Sigmoid colon (tissue), 7 donors: ENCODE results near the gene INPP5D. TPM values are rescaled to one million over a fixed set of nuclear protein-coding genes. Genes with fewer than 3 reads are reported as not detected.
A peak's percentile ranks its signal among the peaks of the same experiment; 100 is the strongest.

Experiments
- DNase-seq: peaks from one replicate; pipeline ENCODE4 v3.0.0-alpha.2; 2019
- H3K27ac ChIP-seq, 4 donors: fragments of 200-600 bp; sonication (generic); one replicate each; pipeline ENCODE4 v1.5.1; 2016 to 2019; ENCODE audit warnings: mild to moderate bottlenecking in 1 of 4
- H3K27me3 ChIP-seq, 3 donors: fragments of 200-600 bp; sonication (generic); one replicate each; pipeline ENCODE4 v1.5.1; 2019; ENCODE audit warnings: mild to moderate bottlenecking in 1 of 3
- H3K36me3 ChIP-seq, 4 donors: fragments of 200-600 bp; sonication (generic); one replicate each; pipeline ENCODE4 v1.5.1; 2016 to 2019
- H3K4me1 ChIP-seq, 4 donors: fragments of 200-600 bp; sonication (generic); one replicate each; pipeline ENCODE4 v1.5.1; 2017 to 2019
- H3K4me3 ChIP-seq, 4 donors: fragments of 200-600 bp; sonication (generic); one replicate each; pipeline ENCODE4 v1.5.1; 2017 to 2019; ENCODE audit warnings: mild to moderate bottlenecking in 2 of 4, moderate library complexity in 1 of 4
- H3K9me3 ChIP-seq, 4 donors: fragments of 200-600 bp in 3 of 4; sonication (generic) in 3 of 4; one replicate each; pipeline versions ENCODE4 v1.5.1 to v1.6.1; 2013 to 2019
- CTCF ChIP-seq, 4 experiments: fragments of 450-650 bp in 3 of 4; fragments of 200-600 bp in 1 of 4; IDR thresholded peaks; one replicate each; pipeline ENCODE4 v1.5.1; 2016 to 2019; ENCODE audit warnings: antibody characterized with exemption in 4 of 4, mild to moderate bottlenecking in 3 of 4, moderate library complexity in 2 of 4
- EP300 ChIP-seq, 4 donors: sonication (generic); formaldehyde crosslinking; IDR thresholded peaks; one replicate each; pipeline ENCODE4 v1.6.1; 2017; ENCODE audit warnings: antibody characterized with exemption in 4 of 4
- POLR2A ChIP-seq, 2 donors: fragments of 450-650 bp; IDR thresholded peaks; one replicate each; pipeline ENCODE4 v1.6.1; 2016; ENCODE audit warnings: antibody characterized with exemption in 2 of 2, mild to moderate bottlenecking in 2 of 2, moderate library complexity in 2 of 2
- POLR2AphosphoS5 ChIP-seq, 4 donors: sonication (generic); formaldehyde crosslinking; IDR thresholded peaks; one replicate each; pipeline ENCODE4 v1.6.1; 2017; ENCODE audit warnings: antibody characterized with exemption in 4 of 4
- WGBS, 2 donors: extraction: QIAGEN DNeasy Blood & Tissue Kit; methylation state at CpG; one replicate each; pipeline ENCODE4 v1.1.7; 2013; 5-methylcytosine and 5-hydroxymethylcytosine counted together
- intact Hi-C: fragments of 100-400 bp; cut with DNase I; formaldehyde crosslinking; loops from one replicate; pipeline ENCODE4 v1.15.1; 2023
- polyA plus RNA-seq, 3 donors: library from polyadenylated mRNA; stranded (reverse); fragments of 200-250 nt; gene quantifications; one replicate each; pipeline ENCODE4 v1.2.3, GENCODE V29; 2013
- small RNA-seq, 3 donors: library from RNA; depleted of rRNA; stranded (forward); fragments of <200 nt; gene quantifications; one replicate each; pipeline ENCODE3, GENCODE V24; 2016
- total RNA-seq, 4 donors: library from RNA; depleted of rRNA; stranded (reverse); fragments of >200 nt; gene quantifications; one replicate each; pipeline ENCODE4 v1.1.0, GENCODE V29; 2016
- donor health status: healthy with polysubstance abuse.
- donor health status: Bipolar disorder and iron deficiency.
- donor health status: healthy.

The INPP5D gene
- total and polyA plus RNA-seq, 7 donors: 4.2 to 44.8 (median 8.7) TPM

GRCh38 chr2:233251306-233252116, 191.4 kb downstream of the INPP5D start, which contains the start of gene ATG16L1:
ATG16L1 (plus strand) TSS chr2:233251673; CDS start chr2:233251828, 155 bp downstream.
- TF ChIP-seq CTCF (IDR thresholded peaks at IDR 0.05): peak; percentile 76 to 88 (median 84)
- TF ChIP-seq POLR2A (IDR thresholded peaks at IDR 0.05): peak; percentile 77 to 83
- peak; percentile 87 to 94 (median 92) for TF ChIP-seq POLR2AphosphoS5 (IDR thresholded peaks at IDR 0.05)
- TF ChIP-seq EP300 (IDR thresholded peaks at IDR 0.05): peak in 2 of 4 donors; percentile 19 to 77
- WGBS, 2 donors: 0% methylated on average over 75 of the region's 75 CpGs
- intact Hi-C loops: loop anchor here (1.0 to 10.0 kb wide), 7 partner anchors 103 to 749 kb away; partner anchors contain the start of genes DGKD and GIGYF2

GRCh38 chr2:233252227-233252626, 192.1 kb downstream of the INPP5D start:
- DNase-seq: no peak
- Histone ChIP-seq H3K36me3 (peaks cover 2 to 17% (median 5%) of the 10 kb centered on the region in 4 donors), H3K4me3 (peak overlapping the region; percentile 92 to 99 (median 96)), H3K27ac (peak overlapping the region; percentile 90 to 97 (median 94)), H3K27me3 (no peaks in the 10 kb centered on the region), H3K9me3 (no peaks in the 10 kb centered on the region), H3K4me1 (peaks cover 0 to 40% (median 33%) of the 10 kb centered on the region in 4 donors)
- intact Hi-C loops: loop anchor here (2.0 to 10.0 kb wide), 5 partner anchors 103 to 749 kb away; partner anchors contain the start of genes DGKD and GIGYF2
- 1 to 3% methylated on average over 18 of the region's 18 CpGs for WGBS, 2 donors
- TF ChIP-seq POLR2A (IDR thresholded peaks at IDR 0.05) (no peak), EP300 (IDR thresholded peaks at IDR 0.05) (no peak), POLR2AphosphoS5 (IDR thresholded peaks at IDR 0.05) (no peak), CTCF (IDR thresholded peaks at IDR 0.05) (no peak)

More at GRCh38 chr2:233251306-233252116, 191.4 kb downstream of the INPP5D start, which contains the start of gene ATG16L1:
- peak within 1 kb of the TSS; percentile 92 to 99 (median 96) for H3K4me3 ChIP-seq
- H3K27ac ChIP-seq: peak within 1 kb of the TSS; percentile 90 to 97 (median 94)
- peaks cover 0 to 10% (median 2%) of the 10 kb centered on the region in 4 donors for H3K36me3 ChIP-seq
- DNase-seq: peak; percentile 98
- H3K9me3 ChIP-seq: no peaks in the 10 kb centered on the region
- H3K27me3 ChIP-seq: no peaks in the 10 kb centered on the region
- H3K4me1 ChIP-seq: peaks cover 0 to 40% (median 33%) of the 10 kb centered on the region in 4 donors

GRCh38 chr2:233255151-233255550, 195.0 kb downstream of the INPP5D start:
- Histone ChIP-seq H3K4me3 (no peak overlapping the region), H3K27me3 (no peaks in the 10 kb centered on the region), H3K36me3 (peaks cover 7 to 46% (median 12%) of the 10 kb centered on the region in 4 donors), H3K9me3 (no peaks in the 10 kb centered on the region), H3K27ac (peak overlapping the region in 3 of 4 donors; percentile 46 to 81 (median 70)), H3K4me1 (peaks cover 0 to 40% (median 33%) of the 10 kb centered on the region in 4 donors)
- DNase-seq: no peak
- 79% methylated on average over 11 of the region's 11 CpGs for WGBS, 2 donors
- intact Hi-C loops: loop anchor here (10.0 kb wide), 1 partner anchor 100 kb away; the partner anchor contains the start of gene DGKD
- TF ChIP-seq POLR2AphosphoS5 (IDR thresholded peaks at IDR 0.05): peak in 3 of 4 donors; percentile 38 to 64 (median 44)
- TF ChIP-seq EP300 (IDR thresholded peaks at IDR 0.05): peak in 2 of 4 donors; percentile 11 to 17
- TF ChIP-seq CTCF (IDR thresholded peaks at IDR 0.05): no peak

- intact Hi-C loops: loop anchor here (10.0 kb wide), 1 partner anchor 99 kb away; the partner anchor contains the start of gene DGKD
- Histone ChIP-seq H3K9me3 (no peaks in the 10 kb centered on the region), H3K27ac (peak overlapping the region in 3 of 4 donors; percentile 13 to 81 (median 70)), H3K36me3 (peaks cover 7 to 55% (median 12%) of the 10 kb centered on the region in 4 donors), H3K4me3 (no peak overlapping the region), H3K4me1 (peaks cover 0 to 40% (median 33%) of the 10 kb centered on the region in 4 donors), H3K27me3 (no peaks in the 10 kb centered on the region)
- no peak for DNase-seq
- 85 to 94% methylated on average over 4 of the region's 4 CpGs for WGBS, 2 donors
- TF ChIP-seq POLR2AphosphoS5 (IDR thresholded peaks at IDR 0.05): no peak
- TF ChIP-seq POLR2A (IDR thresholded peaks at IDR 0.05): no peak
- TF ChIP-seq EP300 (IDR thresholded peaks at IDR 0.05): no peak
- TF ChIP-seq CTCF (IDR thresholded peaks at IDR 0.05): no peak
Observed at GRCh38 chr2:233256048-233256447, 195.9 kb downstream of the INPP5D start.

Small RNAs within 50 kb of the gene (small RNA-seq; reads per million reads assigned to genes)
- gene RN7SL32P: 0 reads per million in 3 donors

Other genes starting within 250 kb of the INPP5D start
- 1 to 10 TPM in 2 of 4 donors, under 1 TPM in 2; under 0.01 to 1.9 (median 0.71) TPM for gene SNORC, start 190.1 kb upstream of the INPP5D start, total RNA-seq
- 10 to 100 TPM in 1 of 3 donors, 1 to 10 TPM in 2; 7.2 to 13.2 (median 8.8) TPM for gene SNORC, start 190.1 kb upstream of the INPP5D start, polyA plus RNA-seq
- under 1 TPM in 2 of 4 donors, not detected in 2; 0.28 to 0.36 TPM for gene NGEF, start 47.1 kb upstream of the INPP5D start, total RNA-seq
- gene NGEF, start 47.1 kb upstream of the INPP5D start, polyA plus RNA-seq: 10 to 100 TPM; 10.8 to 13.9 (median 13.6) TPM
- gene NEU2, start 27.7 kb upstream of the INPP5D start, total RNA-seq: not detected
- gene NEU2, start 27.7 kb upstream of the INPP5D start, polyA plus RNA-seq: not detected
- 10 to 100 TPM; 19.6 to 37.3 (median 32.4) TPM for gene ATG16L1, start 191.3 kb downstream of the INPP5D start, total RNA-seq
- 10 to 100 TPM; 16.2 to 19.2 (median 18.2) TPM for gene ATG16L1, start 191.3 kb downstream of the INPP5D start, polyA plus RNA-seq
- not detected for gene SAG, start 247.5 kb downstream of the INPP5D start, total RNA-seq
- gene SAG, start 247.5 kb downstream of the INPP5D start, polyA plus RNA-seq: not detected